Heart left ventricle (tissue), 13 donors: ENCODE results near the gene ANO3.

ENCODE experiments used
- CTCF ChIP-seq, 12 donors: fragments of 200-600 bp; sonication (generic) in 4 of 12; IDR thresholded peaks; one replicate each; pipeline versions ENCODE4 v1.5.0 to v1.8.0; 2018 to 2022; ENCODE audit warnings: antibody characterized with exemption in 12 of 12, mild to moderate bottlenecking in 5 of 12
- POLR2A ChIP-seq, 2 donors: fragments of 450-650 bp; IDR thresholded peaks; one replicate each; pipeline ENCODE4 v1.6.1; 2017; ENCODE audit warnings: antibody characterized with exemption in 2 of 2, mild to moderate bottlenecking in 2 of 2, moderate library complexity in 2 of 2
- donor health status: ischemic (EF 13 %, LVEDD 7.1; RV severe dilation, severe dysfunction).
- donor health status: DM: no; HTN: yes; CAD: no.
- donor health status: DM: no; HTN: no; CAD: no.
- donor health status: ischemic (EF 25% LVEDD 6.9; RV normal size, moderate dysfunction).
- donor health status: ischemic (EF 25% LVEDD 5.7; RV mildly dilated, moderate dysfunction).
- donor health status: ischemic (EF 35%, LVEDD 5.7; RV mildly dilated, moderate dysfunction).
- donor health status: nonischemic (EF 11% LVEDD 7.7; RV severe dilation, severe dysfunction).
- donor health status: DM: yes; HTN: yes; CAD: no.
- donor health status: PGD.
- donor health status: ischemic (EF 29% LVEDD 5.4; RV normal size, mild dysfunction).
- donor health status: nonischemic (EF 23%, LVEDD 6.1; RV moderate dilation, normal function).

GRCh38 chr11:26322335-26323067 lies 9.4 kb upstream of the ANO3 start:
- TF ChIP-seq POLR2A (IDR thresholded peaks at IDR 0.05): no peak
- TF ChIP-seq CTCF (IDR thresholded peaks at IDR 0.05): no peak
